Measurements from ENCODE around the gene PDPK1.

PDPK1 gene

DNA sequence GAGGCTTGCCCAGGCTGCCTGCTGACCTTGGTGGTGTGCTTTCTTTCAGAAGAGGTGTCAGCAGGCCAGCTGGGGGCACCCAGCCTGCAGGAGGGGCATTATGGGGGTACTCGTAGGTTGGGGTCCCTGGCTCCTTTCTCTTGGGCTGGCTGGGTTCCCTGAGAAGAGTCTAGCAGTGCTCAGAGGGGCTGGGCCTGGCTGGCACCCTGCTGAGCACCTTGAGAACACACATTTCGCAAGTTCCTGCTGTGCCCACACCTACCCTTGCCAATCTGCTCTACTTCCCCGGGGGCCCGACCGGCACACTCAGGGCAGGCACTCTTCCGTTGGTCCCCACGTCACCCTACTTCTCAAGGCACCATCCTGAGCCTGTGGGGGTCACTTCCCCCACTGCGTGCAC lies 11.7 kb upstream of the PDPK1 start:
- TF ChIP-seq, protein P1, sequence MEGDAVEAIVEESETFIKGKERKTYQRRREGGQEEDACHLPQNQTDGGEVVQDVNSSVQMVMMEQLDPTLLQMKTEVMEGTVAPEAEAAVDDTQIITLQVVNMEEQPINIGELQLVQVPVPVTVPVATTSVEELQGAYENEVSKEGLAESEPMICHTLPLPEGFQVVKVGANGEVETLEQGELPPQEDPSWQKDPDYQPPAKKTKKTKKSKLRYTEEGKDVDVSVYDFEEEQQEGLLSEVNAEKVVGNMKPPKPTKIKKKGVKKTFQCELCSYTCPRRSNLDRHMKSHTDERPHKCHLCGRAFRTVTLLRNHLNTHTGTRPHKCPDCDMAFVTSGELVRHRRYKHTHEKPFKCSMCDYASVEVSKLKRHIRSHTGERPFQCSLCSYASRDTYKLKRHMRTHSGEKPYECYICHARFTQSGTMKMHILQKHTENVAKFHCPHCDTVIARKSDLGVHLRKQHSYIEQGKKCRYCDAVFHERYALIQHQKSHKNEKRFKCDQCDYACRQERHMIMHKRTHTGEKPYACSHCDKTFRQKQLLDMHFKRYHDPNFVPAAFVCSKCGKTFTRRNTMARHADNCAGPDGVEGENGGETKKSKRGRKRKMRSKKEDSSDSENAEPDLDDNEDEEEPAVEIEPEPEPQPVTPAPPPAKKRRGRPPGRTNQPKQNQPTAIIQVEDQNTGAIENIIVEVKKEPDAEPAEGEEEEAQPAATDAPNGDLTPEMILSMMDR (IDR thresholded peaks at IDR 0.05; ENCODE audit: borderline replicate concordance, control extremely low read depth, extremely low read depth, insufficient read depth, missing control alignments) = no peak
- in situ Hi-C loops (cut with MboI; ENCODE audit: low sequenced_read_pairs, unreplicated experiment) = no loop called here
- no peak for DNase-seq (ENCODE audit: low spot score)

DNA sequence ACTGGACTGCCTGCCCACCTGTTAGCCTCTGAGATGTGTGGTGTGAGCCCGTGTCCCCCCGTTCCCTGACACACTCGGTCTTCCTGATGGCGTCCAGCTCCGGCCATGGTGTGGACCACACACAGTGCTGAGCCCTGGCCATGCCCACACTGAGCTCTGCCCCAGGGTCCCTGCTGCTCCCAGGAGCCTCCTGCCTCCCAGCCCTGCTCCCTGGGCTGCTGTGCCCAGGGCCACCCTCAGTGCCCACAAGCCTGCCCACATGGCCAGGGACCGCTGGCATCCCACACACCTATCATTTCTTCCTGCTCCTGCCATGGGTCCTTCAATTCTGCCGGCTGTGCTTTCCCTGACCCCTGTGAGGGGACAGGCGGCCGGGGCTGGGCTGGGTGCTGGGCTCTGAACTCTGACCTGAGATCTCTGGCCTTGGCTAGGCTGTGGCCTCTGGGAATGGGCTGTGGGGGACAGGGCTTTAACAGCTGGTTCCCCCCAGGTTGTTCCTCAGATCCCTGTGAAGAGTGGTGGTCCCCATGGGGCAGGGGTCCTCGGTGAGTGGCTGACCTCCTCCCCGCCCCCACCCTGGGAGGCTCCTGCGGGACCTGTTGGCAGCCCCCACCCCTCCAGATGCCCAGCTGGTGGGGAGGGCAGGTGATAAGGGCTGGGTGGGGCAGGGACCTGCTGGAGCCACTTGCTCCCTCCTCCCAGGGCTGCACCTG lies 10.6 kb upstream of the PDPK1 start:
- no peak for DNase-seq (ENCODE audit: low spot score)
- TF ChIP-seq, protein P1 (IDR thresholded peaks at IDR 0.05; ENCODE audit: borderline replicate concordance, control extremely low read depth, extremely low read depth, insufficient read depth, missing control alignments) = no peak
- in situ Hi-C loops (cut with MboI; ENCODE audit: low sequenced_read_pairs, unreplicated experiment) = no loop called here

DNA sequence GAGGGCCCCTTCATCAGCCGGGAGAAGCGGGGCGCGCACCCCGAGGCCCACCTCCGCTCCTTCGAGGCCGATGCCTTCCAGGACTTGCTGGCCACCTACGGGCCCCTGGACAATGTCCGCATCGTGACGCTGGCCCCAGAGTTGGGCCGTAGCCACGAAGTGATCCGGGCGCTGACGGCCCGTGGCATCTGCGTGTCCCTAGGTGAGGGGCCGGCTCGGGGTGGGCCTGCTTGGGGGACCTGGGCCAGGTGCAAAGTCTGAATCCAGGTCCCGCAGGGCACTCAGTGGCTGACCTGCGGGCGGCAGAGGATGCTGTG lies 10.1 kb upstream of the PDPK1 start:
- in situ Hi-C loops (cut with MboI; ENCODE audit: low sequenced_read_pairs, unreplicated experiment) = no loop called here
- TF ChIP-seq, protein P1 (IDR thresholded peaks at IDR 0.05; ENCODE audit: borderline replicate concordance, control extremely low read depth, extremely low read depth, insufficient read depth, missing control alignments) = no peak
- no peak for DNase-seq (ENCODE audit: low spot score)

DNA sequence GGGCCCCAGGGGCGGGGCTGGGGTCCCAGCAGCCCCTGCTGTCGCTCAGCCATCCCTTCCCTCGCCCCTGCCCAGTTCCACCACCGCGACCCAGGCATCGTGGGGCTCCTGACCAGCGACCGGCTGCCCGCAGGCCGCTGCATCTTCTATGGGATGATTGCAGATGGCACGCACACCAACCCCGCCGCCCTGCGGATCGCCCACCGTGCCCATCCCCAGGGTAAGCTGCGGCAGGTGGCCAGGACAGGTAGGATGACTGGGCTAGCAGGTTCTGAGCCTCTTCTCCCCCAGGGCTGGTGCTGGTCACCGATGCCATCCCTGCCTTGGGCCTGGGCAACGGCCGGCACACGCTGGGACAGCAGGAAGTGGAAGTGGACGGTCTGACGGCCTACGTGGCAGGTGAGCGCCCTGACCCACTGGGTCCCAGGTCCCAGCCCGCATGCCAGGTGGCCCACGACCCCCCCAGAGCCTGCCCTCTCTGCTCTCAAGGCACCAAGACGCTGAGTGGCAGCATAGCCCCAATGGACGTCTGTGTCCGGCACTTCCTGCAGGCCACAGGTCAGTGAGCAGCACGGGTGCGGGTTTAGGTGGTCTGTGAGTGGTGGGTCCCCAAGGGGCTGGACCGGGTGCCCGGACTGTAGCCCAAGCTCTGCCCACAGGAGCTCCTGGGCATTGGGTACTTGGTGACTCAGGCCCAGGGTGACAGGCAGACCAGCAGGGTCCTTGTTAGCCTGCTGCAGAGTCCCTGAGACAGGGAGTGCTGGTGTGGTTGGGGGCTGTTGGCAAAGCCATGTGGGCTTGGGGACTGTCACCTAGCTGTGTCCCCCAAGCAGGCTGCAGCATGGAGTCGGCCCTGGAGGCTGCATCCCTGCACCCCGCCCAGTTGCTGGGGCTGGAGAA lies 9.4 kb upstream of the PDPK1 start:
- TF ChIP-seq, protein P1 (IDR thresholded peaks at IDR 0.05; ENCODE audit: borderline replicate concordance, control extremely low read depth, extremely low read depth, insufficient read depth, missing control alignments) = no peak
- no peak for DNase-seq (ENCODE audit: low spot score)
- in situ Hi-C loops (cut with MboI; ENCODE audit: low sequenced_read_pairs, unreplicated experiment) = no loop called here

DNA sequence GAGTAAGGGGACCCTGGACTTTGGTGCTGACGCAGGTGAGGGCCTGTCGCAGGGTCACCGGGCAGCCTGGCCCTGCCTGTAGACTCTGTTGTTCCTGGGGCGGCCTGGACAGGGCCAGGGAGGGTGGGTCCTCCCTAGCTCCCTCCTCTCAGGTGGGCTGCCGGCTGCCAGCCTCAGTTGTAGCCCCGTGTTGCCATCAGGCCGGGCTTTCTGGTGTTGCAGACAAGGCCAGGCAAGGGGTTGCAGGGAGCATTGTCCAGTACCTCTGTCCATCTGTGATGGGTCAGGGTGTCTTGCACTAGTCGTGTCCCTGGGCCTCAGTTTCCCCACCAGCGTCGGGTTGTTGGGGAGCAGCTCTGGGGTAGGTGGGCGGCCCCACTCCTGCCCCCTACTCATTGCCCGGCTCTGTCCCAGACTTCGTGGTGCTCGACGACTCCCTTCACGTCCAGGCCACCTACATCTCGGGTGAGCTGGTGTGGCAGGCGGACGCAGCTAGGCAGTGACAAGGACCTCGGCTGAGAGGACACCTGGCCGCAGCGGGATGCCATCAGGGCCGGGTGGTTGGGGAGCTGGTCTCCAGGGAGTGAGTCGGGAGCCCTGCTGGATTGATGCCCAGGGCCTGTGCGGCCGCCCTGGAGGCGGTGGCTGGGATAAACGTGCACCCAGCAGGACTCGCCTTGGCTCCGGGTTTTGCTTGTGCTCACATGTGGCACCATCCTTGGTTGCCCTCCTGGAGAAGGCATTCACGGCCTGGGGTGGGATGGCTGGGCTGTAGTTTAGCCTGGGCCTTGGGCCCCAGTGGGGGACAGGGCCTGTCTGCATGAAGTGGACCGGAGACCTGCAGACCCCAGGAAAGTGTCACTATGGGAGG lies 8.5 kb upstream of the PDPK1 start:
- DNase-seq (ENCODE audit: low spot score) = no peak
- TF ChIP-seq, protein P1 (IDR thresholded peaks at IDR 0.05; ENCODE audit: borderline replicate concordance, control extremely low read depth, extremely low read depth, insufficient read depth, missing control alignments) = no peak
- in situ Hi-C loops (cut with MboI; ENCODE audit: low sequenced_read_pairs, unreplicated experiment) = no loop called here

DNA sequence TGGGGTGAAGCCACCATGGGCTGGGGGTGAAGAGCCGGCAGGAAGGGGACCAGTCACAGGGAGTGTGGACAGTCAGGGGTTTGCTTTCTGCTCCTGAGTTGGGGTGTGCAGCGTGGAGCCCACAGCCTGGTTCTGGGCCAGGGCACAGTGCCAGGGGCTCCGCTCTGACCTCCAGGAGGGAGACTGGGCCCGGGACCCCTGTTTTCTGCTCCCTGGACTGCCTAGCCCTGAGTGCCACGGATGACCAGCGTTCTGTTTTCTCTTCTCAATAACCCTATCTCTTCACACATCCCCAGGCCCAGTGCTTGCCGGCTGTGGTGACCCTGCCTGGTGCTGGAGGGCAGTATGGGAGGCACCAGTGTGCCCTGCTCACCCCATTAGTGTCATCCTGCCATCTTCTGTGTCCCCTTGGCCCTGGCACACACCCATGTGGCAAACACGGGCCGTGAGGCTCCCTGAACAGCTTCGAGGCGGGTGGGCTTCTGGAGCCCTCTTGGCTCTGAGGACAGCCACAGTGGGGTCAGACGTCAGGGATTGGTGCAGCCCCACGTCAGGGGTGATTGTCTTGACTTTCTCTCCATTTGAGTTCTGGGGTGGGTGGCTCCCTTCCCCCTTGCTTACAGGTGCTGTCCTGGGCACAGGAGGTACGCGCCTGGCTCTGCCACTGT lies 7.7 kb upstream of the PDPK1 start:
- no peak for DNase-seq (ENCODE audit: low spot score)
- TF ChIP-seq, protein P1 (IDR thresholded peaks at IDR 0.05; ENCODE audit: borderline replicate concordance, control extremely low read depth, extremely low read depth, insufficient read depth, missing control alignments) = no peak
- in situ Hi-C loops (cut with MboI; ENCODE audit: low sequenced_read_pairs, unreplicated experiment) = no loop called here

Data from GM13976 (cell line).